ENCODE measurements around the gene FAM227B. TPM values are rescaled to one million over a fixed set of nuclear protein-coding genes. Genes with fewer than 3 reads are reported as not detected.
"Not testable (repeated sequence)": the region's sequence is repeated elsewhere in the genome, so short reads cannot be mapped to it uniquely, and the experiment has no call there.

The FAM227B gene
- total RNA-seq, 2 experiments from 2014 or later = 6.0 to 6.1 TPM

DNA sequence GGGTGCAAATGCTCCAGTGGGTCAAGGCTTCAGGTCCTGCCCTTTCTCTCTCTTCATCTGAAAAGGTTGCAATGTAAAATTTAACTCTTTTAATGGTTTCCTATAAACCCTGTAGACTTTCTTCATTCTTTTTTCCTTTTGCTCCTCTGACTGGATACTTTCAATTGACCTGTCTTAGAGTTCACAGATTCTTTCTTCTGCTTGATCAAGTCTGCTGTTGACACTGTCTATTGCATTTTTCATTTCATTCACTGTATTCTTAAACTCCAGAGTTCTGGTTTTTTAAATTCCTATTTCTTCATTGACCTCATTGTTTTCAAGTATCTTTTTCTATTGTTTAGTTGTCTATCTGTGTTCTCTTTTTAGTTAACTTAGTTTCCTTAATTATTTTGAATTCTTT, 82.1 kb downstream of the FAM227B start:
- Mint-ChIP-seq H3K27ac (no peak overlapping the region), H3K4me3 (no peak overlapping the region), H3K4me1 (ENCODE audit: low read depth) (no peaks in the 10 kb centered on the region), H3K27me3 (no peaks in the 10 kb centered on the region), H3K9me3 (peaks cover 30% of the 10 kb centered on the region), H3K36me3 (ENCODE audit: low read depth) (no peaks in the 10 kb centered on the region)
- CTCF ChIA-PET = no interaction called here
- POLR2A ChIA-PET = no interaction called here
- DNase-seq = no peak
- intact Hi-C loops (cut with micrococcal nuclease) = no loop called here
- no peak for ATAC-seq
- TF ChIP-seq, protein P1, sequence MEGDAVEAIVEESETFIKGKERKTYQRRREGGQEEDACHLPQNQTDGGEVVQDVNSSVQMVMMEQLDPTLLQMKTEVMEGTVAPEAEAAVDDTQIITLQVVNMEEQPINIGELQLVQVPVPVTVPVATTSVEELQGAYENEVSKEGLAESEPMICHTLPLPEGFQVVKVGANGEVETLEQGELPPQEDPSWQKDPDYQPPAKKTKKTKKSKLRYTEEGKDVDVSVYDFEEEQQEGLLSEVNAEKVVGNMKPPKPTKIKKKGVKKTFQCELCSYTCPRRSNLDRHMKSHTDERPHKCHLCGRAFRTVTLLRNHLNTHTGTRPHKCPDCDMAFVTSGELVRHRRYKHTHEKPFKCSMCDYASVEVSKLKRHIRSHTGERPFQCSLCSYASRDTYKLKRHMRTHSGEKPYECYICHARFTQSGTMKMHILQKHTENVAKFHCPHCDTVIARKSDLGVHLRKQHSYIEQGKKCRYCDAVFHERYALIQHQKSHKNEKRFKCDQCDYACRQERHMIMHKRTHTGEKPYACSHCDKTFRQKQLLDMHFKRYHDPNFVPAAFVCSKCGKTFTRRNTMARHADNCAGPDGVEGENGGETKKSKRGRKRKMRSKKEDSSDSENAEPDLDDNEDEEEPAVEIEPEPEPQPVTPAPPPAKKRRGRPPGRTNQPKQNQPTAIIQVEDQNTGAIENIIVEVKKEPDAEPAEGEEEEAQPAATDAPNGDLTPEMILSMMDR (IDR thresholded peaks at IDR 0.05) = no peak

DNA sequence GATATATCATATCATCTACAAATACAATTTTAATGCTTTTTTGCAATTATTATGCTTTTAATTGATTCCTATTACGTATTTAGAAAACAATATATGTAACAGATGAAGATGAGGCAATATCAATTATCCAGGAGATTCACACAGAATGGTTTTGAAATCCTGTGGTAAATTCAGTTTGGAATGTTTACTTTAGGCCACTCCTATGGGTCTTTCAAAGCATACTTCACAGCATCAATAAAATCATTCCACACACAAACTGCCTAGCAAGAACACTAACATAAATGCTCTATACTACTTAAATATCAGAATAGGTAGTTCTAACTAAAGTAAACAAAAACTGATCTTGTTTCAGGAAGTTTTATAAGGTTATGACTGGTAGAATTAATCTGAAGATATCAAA, 90.5 kb downstream of the FAM227B start:
- POLR2A ChIA-PET = no interaction called here
- Mint-ChIP-seq H3K27ac (no peak overlapping the region), H3K4me1 (ENCODE audit: low read depth) (no peaks in the 10 kb centered on the region), H3K9me3 (peaks cover 14% of the 10 kb centered on the region), H3K36me3 (ENCODE audit: low read depth) (no peaks in the 10 kb centered on the region), H3K4me3 (no peak overlapping the region), H3K27me3 (peaks cover 3% of the 10 kb centered on the region)
- TF ChIP-seq, protein P1 (IDR thresholded peaks at IDR 0.05) = no peak
- intact Hi-C loops (cut with micrococcal nuclease) = no loop called here
- CTCF ChIA-PET = no interaction called here
- ATAC-seq = no peak
- no peak for DNase-seq

DNA sequence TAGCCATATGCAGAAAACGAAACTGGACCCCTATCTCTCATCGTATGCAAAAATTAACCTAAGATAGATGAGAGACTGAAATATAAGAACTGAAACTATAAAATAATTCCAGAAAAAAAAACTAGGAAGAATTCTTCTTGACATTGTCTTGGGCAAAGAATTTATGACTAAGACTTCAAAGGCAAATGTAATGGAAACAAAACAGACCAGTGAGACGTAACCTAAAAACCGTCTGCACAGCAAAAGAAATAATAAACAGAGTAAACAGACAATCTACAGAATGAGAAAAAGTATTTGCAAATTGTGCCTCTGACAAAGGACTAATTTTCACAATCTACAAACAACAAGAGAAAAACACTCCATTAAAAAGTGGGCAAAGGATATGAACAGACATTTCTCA, 92.3 kb downstream of the FAM227B start:
- no peak overlapping the region for H3K4me3 Mint-ChIP-seq
- TF ChIP-seq, protein P1 (IDR thresholded peaks at IDR 0.05) = no peak
- H3K27me3 Mint-ChIP-seq = peaks cover 6% of the 10 kb centered on the region
- no peak overlapping the region for H3K27ac Mint-ChIP-seq
- DNase-seq = no peak
- ChIA-PET POLR2A (no interaction called here), CTCF (no interaction called here)
- peaks cover 12% of the 10 kb centered on the region for H3K9me3 Mint-ChIP-seq
- peaks cover 3% of the 10 kb centered on the region for H3K36me3 Mint-ChIP-seq (ENCODE audit: low read depth)
- ATAC-seq = no peak
- no peaks in the 10 kb centered on the region for H3K4me1 Mint-ChIP-seq (ENCODE audit: low read depth)
- intact Hi-C loops (cut with micrococcal nuclease) = no loop called here

DNA sequence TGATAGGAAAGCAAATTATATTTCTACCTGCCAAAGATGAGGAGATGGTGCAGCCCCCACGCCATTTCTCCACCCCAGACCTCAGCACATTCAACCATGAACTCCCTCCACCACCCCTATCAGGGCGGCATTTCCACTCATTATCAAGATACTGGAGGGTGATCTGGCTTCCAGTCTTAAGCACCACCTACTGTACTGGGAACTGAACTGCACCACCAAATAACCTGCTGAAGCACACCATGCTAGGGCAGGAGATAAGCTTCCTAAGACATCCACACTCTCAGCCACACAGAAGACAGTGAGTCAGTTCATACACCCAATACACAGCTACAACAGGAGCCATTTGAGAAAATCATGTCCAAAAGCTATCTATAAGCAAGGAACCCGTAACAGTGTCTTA, 98.8 kb downstream of the FAM227B start:
- Mint-ChIP-seq H3K27me3 (peaks cover 4% of the 10 kb centered on the region), H3K4me1 (ENCODE audit: low read depth) (no peaks in the 10 kb centered on the region), H3K9me3 (peaks cover 33% of the 10 kb centered on the region), H3K4me3 (no peak overlapping the region), H3K27ac (no peak overlapping the region), H3K36me3 (ENCODE audit: low read depth) (peaks cover 6% of the 10 kb centered on the region)
- DNase-seq (no peak), ATAC-seq (no peak)
- intact Hi-C loops (cut with micrococcal nuclease) = no loop called here
- TF ChIP-seq, protein P1 (IDR thresholded peaks at IDR 0.05) = no peak
- POLR2A ChIA-PET = no interaction called here
- CTCF ChIA-PET = interaction anchor here (0.8 kb wide), 1 partner anchor 26 kb away, joined by 3 read pairs; no protein-coding TSS in a partner anchor

DNA sequence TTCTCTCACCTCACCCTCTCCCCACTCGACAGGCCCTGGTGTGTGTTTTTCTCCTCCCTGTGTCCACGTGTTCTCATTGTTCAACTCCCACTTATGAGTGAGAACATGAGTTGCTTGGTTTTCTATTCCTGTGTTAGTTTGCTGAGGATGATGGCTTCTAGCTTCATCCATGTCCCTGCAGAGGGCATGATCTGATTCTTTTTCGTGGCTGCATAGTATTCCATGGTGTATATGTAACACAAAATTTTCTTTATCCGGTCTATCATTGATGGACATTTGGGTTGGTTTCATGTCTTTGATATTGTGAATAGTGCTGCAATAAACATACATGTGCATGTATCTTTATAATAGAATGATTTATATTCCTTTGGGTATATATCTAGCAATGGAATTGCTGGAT, 107.9 kb downstream of the FAM227B start:
- POLR2A ChIA-PET; H3K4me1 Mint-ChIP-seq (ENCODE audit: low read depth); intact Hi-C loops (cut with micrococcal nuclease); H3K9me3 Mint-ChIP-seq; CTCF ChIA-PET; H3K4me3 Mint-ChIP-seq; H3K36me3 Mint-ChIP-seq (ENCODE audit: low read depth); H3K27ac Mint-ChIP-seq; ATAC-seq; H3K27me3 Mint-ChIP-seq; DNase-seq: not testable (repeated sequence)

DNA sequence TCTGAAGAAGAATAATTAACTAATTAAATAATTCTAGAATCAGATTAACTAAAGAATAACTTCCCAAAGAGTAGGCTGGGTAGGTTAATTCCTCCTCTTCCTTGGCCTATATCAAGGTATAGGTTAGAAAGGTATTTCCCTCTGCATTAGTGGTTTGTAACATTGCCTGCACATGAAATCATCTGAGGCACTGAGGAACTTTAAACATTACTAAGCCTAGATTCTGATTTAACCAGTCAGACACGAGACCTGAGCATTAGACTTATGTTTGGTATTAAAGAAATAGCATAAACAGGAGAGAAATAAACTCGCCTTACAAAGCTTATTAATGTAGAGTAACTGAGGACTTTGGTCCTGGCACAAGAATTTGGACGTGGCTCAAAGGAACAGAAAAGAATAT, 113.4 kb downstream of the FAM227B start:
- Mint-ChIP-seq H3K9me3 (peaks cover 6% of the 10 kb centered on the region), H3K36me3 (ENCODE audit: low read depth) (no peaks in the 10 kb centered on the region), H3K4me1 (ENCODE audit: low read depth) (no peaks in the 10 kb centered on the region), H3K27ac (no peak overlapping the region), H3K4me3 (no peak overlapping the region), H3K27me3 (no peaks in the 10 kb centered on the region)
- DNase-seq (no peak), ATAC-seq (no peak)
- POLR2A ChIA-PET = no interaction called here
- TF ChIP-seq, protein P1 (IDR thresholded peaks at IDR 0.05) = no peak
- CTCF ChIA-PET = no interaction called here
- intact Hi-C loops (cut with micrococcal nuclease) = no loop called here
